ENCODE measurements around the gene PLK5.

The PLK5 gene

DNA sequence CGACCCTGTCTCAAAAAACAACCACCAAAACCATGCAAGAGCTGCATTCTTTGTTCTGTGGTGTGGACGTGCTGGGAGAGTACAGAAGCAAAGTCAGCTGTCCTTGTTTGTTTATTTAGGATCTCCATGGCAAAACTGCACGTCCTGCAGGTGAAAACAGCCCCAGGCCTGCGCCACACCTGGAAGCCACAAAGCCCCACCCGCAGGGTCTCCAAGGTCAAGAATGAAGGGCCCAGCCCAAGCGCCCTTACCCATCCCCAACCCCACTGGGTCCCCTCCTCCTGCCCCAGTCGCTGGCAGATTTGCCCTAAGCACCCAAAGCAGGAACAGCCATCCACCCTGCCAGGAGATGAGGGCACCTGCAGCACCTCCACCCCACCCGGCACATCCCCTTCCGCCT, 58.3 kb downstream of the PLK5 start:
- Mint-ChIP-seq H3K4me1 (no peaks in the 10 kb centered on the region), H3K27ac (no peak overlapping the region), H3K9me3 (no peaks in the 10 kb centered on the region), H3K36me3 (peaks cover 88% of the 10 kb centered on the region), H3K4me3 (no peak overlapping the region)
- ATAC-seq, result no peak
- no peak for DNase-seq (ENCODE audit: low spot score in 2 of 2)

DNA sequence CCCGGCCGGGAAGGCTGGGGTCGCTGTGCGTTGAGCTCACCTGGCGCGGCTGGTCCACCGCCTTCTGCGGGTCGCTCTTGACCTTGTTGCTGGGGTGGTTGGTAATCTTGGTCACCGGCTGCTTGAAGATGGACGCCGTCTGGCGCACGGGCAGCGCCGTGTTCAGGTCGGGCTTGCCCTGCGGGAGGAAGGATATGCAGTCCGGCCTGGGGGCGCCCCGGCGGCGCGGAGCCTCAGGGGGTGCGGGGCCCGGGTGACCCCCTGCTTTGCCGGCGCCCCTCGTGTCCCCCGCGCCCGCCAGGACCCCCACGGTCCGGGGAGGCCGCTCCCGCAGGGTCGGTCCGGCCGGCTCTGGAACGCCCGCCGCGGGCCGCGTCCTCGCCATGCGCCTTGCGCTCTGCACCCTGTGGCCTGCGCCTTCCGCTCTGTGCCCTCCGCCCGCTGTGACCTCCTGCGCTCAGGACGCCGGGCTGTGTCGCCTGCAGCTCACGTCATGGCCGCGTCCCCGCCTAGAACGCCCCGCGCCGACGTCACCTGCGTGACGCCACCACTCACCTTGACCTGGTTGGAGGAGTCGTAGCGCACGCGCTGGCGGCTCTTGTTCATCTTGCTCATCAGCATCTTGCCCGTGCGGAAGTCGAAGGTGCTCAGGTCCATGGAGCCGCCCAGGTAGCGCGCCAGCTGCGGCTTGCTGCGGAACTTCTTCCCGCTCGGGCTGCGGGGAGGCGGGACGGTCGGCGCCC, 60.8 kb downstream of the PLK5 start:
- H3K4me3 Mint-ChIP-seq, result no peak overlapping the region
- DNase-seq (ENCODE audit: low spot score in 2 of 2) (no peak), ATAC-seq (no peak)
- H3K4me1 Mint-ChIP-seq, result no peaks in the 10 kb centered on the region
- no peak overlapping the region for H3K27ac Mint-ChIP-seq
- peaks cover 99% of the 10 kb centered on the region for H3K36me3 Mint-ChIP-seq
- no peaks in the 10 kb centered on the region for H3K9me3 Mint-ChIP-seq

DNA sequence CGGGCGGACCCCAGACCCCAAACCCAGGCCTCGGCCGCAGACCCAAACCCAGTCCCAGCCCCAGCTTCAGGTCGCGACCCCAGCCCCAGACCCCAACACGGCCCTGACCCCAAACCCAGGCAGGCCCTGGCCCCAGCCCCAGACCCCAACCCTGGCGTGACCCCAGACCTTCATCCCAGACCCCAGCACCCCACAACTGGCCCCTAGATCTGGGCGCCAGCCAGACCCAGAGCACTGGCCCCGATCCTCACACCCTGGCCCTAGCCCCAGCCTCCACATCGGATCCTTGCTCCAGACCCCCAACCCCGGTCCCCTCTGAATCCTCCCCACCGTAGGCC, 61.3 kb downstream of the PLK5 start:
- no peak for ATAC-seq
- peaks cover 99% of the 10 kb centered on the region for H3K36me3 Mint-ChIP-seq
- H3K9me3 Mint-ChIP-seq, result no peaks in the 10 kb centered on the region
- H3K4me1 Mint-ChIP-seq, result no peaks in the 10 kb centered on the region
- DNase-seq (ENCODE audit: low spot score in 2 of 2), result no peak
- no peak overlapping the region for H3K27ac Mint-ChIP-seq
- H3K4me3 Mint-ChIP-seq, result no peak overlapping the region
